HG02870 (cell line): ENCODE results near the gene PHF14.

Experiments used
- ATAC-seq: cut with Tn5 transposase; IDR thresholded peaks from one replicate; pipeline ENCODE4 v1.9.1; 2021; ENCODE audit warnings: mild to moderate bottlenecking, moderate library complexity; ENCODE audit not compliant: unreplicated experiment

Gene PHF14

DNA sequence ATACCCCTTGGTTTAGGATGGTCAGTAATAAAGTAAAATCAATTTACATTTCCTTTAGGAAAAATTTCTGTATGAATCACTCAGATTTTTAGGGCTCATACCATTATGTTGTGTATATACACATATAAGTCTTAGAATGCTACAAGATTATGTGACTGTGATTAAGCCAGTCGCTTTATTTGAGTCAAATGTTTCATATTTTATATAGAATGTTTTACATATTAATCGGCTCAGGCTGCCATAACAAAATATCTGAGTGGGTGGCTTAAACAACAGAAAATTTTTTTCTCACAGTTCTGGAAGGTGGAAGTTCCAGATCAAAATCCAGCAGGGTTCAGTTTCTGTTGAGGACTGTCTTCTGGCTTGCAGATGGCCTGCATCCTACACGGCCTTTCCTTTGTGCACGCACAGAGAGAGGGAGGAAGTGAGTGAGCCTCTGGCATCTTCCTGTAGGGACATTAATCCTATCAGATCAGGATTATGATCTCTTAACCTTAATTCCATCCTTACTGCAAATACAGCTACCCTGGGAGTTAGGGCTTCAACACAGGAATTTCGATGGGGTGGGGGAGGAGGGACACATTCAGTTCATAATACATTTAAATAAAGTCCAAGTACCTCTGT lies 198.0 kb downstream of the PHF14 start:
- no peak for ATAC-seq

DNA sequence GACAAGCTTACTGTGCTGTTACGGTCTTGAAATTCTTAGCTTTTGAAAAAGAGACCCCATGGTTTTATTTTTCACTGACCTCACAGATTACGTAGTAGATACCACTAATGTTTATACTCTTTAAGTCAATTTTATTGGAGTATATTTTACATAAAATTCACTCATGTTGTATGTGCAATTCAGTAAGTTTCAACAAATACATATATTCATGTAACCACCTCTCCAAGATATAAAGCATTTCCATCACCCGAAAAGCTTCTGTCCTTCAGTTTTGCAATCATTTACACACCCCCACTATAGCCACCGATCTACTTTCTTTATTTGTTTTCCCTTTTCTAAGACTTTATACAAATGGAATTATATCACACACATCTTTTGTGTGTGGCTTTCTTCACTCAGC lies 199.2 kb downstream of the PHF14 start:
- ATAC-seq: no peak

DNA sequence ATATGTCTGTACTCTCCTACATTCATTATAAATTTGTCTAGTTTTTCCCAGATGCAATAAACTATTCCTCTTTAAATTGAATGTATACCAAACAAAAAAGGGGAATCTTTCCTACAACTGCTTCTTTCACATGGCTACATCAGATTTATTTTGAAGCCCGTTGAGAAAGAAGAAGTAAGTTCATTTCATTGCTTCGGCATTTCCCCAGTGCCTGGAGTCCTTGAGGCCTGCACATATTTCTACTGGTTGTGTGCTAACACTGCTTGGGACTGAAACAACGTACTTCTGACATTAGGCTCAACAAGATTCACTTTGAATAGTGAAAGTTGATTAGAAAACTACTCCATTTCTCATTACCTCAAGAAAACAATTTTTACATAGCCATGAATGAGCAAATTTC lies 201.7 kb downstream of the PHF14 start:
- ATAC-seq: no peak

DNA sequence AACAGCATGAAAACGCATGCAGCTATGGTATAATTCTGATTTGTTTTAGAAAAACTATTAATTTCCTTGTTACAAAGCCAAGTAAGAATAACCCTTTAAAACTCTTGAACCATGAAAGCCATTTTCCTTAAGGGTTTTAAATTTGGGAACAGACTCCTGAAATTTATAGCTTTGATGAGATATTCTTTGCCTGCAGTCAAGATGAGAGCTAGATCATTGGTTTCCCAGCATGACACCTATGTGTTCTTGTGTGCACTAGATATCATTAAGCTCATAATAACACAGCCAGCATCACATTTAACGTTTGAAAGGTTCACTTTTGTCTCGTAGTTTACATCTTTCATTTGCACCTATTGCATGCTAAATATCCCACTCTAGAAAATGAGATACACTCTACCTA lies 202.2 kb downstream of the PHF14 start:
- no peak for ATAC-seq

DNA sequence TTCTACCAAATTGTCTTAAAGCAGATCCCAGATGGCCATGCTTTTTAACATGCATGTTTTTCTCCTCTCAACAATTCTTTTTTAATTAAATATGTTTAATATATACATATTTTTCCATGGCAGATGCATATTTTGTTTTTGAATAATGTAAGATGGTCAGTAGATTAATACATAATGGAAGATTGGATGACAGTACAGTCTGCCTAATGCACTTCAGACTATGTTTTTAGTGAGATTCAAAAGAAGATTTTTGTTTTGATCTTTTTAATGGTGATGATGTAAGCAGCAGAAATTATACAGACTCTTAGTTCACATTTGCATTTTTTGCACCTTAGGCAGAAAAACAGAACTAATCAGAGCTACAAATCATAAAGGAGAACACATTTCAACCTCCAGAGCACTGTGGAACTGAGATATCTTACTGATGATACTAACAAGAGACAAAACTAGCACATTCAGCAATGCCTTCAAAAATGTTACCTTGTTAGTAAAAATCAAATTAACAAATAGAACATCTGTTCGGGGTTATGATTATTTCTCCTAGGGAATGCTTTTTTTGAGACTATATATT lies 203.4 kb downstream of the PHF14 start:
- no peak for ATAC-seq

DNA sequence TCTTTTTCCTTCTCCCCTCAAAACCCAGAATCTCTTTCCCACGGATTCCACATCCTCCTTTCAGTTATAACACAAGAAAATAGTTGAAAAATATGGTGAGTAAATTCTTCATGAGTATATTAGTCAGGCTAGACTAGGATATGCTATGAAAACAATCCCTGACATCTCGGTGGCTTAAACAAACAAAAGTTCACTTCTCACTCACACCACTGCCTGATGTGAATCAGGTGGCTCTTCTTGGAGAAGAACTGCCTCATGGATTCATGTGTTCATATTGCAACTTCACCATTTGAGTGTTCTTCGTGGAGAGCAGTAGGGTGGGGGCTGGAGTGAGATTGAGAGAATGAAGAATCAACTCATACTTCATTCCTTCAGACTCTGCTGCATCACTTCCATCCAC lies 204.1 kb downstream of the PHF14 start:
- no peak for ATAC-seq

DNA sequence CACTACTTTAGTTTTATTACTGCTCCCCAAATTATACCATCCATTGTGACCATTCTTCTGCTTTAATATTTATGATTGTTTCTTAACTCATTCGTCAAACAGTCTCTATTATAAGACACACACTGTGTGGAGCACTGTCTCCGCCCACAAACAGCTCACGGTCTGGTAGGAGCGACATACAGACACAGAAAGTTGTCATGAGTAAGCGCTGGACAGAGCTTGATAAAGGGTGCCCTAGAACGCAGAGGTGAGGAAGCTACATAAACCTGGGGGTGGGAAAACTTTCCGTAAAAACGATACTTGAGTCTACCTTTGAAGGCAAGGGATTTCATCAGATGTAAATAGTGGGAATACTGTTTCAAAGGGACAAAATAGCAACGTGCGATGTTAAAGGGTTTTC lies 207.9 kb downstream of the PHF14 start:
- no peak for ATAC-seq

DNA sequence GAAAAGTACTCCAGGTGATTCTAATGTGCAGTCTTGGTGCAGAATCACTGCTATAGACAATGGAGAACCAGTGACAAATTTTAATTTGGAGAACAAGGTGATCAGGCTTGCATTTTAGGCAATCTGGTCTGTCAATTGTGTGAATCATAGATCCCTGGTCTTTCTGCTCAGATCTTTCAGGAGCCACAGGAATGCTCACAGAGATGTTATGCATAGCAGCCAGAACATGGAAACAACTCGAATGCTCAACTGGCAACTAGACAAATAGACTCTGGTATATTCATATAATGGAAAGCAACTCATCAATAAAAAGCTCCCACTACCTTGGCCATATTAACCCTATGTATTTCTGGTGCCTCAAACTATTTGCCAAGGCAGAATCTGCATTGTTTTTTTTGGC lies 209.1 kb downstream of the PHF14 start:
- ATAC-seq: no peak

DNA sequence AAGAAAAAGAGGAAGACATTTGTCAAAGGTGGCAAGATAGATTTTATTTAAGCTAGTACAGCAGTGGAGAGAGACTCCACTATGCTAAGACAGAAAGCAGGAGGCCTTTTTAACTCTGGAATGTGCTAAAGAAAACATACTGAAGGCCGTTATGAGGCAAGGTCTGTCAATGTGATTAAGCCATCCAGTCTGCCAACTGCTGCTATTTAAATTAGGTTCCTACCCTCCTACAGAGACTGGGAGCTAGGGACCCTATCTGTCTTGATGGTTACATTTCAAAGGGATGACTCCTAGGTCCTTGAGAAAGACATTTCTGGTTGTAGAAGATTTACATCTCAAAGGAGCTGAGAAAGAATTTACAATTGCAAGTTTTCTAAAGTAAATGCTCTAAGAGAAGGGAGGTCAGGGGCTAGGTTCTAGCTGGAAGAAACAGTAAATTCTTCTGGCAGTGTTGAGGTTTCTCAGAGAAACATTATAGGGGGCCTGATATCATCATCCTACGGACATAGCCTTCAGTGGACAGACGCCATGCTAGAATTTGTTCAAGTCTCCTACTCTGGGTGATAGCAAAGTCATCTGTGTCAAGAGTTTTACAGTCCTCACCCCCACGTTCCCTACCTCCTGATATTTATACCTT lies 211.6 kb downstream of the PHF14 start:
- no peak for ATAC-seq

DNA sequence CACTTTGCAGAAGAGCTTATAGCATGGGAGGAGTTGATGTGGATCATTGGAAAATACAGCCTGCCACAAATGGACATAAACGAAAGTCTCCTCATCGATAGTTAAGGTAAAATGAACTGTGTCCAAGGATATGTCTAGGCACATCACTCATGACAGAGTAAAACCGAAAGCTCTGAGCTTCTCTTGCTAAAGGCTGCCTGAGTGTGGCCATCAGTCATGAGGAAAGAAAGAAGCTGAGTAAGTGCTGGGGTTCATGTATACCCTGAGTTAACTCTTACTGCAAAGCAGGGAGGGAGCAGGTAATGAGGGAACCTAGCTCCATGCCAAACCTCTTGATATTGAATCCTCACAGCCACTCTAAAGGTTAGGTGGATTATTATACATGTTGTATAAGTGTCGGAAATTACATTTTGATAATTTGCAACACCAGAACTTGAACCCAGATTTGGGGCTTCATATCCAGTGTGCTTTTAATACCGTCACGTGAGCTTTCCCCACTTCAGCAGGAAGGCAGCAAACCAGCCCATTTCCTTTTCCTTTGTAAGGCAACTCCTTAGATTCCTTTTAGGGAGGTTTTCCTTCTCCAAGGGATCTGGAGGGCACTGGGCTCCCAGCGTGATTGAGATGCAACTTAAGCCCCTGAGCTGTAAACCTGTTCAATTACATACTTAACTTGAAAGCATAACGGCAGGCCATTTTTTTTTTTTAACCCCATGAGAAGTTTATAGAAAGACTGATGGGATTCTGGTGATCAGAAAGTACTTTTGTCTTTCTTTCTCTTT lies 215.0 kb downstream of the PHF14 start:
- ATAC-seq: no peak

DNA sequence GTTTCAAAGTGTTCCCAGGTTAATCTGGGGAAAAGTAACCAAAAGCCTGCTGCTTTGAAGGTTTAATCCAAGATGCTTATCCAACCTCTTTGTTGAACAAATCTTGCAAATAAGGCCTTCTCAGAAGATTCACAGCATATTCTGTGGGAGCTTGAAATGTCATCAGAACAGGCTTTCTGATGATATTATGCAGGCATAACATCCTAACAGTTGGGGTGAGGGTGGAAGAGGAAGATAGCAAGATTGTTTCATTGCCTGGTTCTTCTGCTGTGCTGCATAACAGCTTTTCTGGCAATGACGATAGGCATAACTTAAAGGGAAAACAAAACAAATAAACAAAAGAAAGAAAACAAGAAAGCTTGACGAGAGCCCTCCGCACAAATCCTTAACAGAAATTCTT lies 217.4 kb downstream of the PHF14 start:
- no peak for ATAC-seq

DNA sequence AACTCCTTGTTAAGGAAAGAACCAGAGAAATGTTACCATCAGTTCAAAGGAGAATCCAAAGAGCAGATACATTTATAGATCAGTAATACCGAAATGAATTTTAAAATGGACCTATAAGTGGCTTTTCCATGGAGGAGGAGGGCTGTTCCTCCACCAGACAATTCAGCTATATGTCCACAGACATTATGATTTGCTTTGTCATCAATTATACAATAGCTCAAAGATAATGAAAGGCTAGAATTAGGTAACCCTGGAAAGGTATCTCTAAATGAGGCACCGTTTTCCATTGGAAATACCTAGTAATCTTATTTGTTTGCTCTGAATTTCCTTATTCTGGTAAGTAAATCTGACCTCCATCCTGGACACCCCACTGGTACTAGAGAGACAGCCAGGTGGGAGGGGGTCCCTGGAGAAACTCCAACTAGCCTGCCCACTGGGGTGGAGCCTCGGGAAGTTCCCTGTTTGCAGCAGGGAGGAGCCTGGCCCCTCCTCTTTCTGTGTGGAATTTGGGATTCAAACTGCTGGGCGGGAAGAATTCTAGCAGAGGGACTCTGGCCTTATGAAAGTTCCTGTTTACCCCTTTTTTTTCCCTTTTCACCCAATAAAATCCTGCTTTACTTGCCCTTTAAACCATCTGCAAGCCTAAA lies 218.0 kb downstream of the PHF14 start:
- no peak for ATAC-seq

DNA sequence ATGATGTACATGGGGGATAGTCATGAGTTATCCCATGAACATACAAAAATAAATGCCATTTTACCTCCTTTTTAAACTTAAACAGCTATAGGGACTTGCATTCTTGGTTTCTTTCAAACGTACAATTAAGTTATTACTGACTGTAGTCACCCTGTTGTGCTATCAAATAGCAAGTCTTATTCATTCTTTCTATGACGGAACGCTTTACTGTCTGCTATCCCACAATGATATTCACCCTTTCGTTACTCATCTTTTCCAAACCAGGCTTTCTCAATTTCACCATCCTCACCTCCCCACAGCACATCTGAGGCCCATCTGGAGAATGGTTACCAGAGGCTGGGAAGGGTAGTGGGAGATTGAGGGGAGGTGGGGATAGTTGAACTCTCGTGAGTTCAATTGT lies 218.8 kb downstream of the PHF14 start:
- ATAC-seq: no peak

DNA sequence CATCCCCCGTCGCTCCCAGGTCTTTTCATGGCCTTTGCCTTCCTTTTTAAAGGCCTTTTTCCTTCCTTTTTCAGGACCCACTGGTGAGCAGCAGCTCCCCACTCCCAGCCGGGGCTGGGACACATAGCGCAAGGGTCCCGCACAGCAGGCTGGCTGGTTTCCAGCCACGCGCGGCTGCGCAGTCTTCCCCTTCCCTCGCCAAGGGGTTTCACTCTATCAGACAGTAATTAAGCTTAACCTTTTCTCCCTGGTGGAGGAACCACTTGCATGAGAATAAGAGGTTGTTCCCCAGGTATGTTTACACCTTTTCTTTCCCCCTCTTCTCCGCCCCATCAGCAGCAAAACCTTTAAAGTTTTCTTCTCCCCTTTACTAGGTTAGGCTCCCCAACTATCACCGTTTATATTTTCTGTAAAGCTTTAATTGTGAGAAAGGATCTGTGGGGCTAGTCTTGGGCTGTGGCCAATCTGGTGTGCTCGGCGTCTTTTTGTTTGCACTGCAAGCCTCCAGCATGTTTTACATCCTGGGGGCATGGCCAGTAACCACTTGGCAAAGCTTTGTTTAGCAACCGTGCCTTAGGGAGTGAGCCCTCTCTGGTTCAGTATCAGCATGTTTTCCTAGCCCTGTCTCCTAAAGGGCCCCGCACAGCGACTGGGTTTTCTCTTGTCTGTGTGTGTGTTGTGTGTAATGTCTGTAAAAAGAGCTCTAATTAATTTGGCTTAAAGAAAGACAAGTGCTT lies 219.6 kb downstream of the PHF14 start:
- ATAC-seq: no peak

DNA sequence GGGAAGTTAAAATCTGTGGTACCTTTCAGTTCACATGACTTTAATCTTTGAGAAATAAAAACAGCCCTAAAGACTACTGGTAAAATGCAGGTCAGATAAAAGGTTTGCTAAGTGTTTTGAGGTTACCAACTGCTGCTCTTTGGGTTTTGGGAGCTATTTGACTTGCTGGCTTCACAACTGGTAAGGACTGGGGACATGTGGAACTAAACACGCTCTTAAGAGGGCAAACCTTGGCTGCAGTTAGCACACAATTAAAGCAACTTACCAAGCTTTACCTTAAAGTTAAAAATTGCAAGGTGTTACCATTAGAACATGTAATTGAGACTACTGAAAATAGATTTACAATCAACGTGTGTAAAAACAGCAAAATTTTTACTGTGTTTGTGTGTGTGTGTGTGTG lies 220.2 kb downstream of the PHF14 start:
- ATAC-seq: no peak

DNA sequence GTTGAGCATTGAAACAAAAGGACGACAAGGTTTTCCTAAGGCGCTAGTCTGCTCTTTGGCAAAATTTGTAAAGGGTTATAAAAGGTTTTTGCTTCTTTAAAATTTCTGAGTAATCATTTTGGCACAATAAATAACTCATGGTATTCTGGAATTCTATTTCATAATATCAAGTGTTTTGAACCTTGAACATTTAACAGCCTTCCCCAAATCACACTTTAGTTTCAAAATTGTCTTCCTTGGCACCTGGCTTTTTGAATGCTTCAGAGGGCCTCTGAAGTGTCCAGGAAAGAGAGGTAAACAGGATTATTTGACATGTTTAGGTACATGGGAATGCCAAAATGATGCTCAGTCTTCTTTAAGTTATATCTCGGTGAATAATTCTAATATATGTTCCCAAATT lies 220.8 kb downstream of the PHF14 start:
- no peak for ATAC-seq

DNA sequence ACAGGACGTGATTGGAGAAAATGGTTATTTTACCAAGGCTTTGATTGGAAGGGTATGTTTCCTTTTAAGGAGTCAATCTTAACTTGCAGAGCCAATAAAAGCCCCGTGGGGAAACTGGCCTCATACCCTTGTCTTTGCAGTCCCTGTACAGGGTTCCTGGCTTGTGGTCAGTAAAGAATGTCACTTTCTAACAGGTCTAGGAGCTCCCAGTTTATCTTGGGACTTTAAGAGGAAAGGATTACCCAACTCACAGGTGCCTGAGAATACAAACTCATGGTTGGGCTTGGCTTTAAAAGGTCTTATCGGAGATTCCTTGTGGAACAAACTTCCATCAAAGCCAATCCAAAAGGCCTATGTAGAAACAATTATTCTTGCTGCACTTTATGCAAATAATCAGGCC lies 221.8 kb downstream of the PHF14 start:
- no peak for ATAC-seq

DNA sequence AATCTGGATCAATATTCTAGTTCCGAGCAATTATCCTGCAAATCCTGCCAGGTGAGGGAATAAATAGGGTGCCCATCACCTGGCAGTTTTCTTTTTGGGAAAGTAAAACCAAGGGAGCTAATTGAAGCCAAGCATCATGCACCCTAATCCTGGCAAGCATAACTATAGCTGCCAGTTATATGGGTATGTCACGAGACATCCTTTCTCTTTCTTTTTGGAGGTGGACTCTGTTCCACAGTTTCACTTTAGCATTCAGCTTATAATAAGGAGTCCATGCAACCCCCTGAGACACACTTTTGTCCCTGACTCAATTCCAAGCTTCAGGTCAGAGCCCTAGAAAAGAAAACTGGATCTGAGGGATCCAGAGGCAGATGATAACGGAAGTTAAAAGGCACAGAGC lies 222.5 kb downstream of the PHF14 start:
- no peak for ATAC-seq

DNA sequence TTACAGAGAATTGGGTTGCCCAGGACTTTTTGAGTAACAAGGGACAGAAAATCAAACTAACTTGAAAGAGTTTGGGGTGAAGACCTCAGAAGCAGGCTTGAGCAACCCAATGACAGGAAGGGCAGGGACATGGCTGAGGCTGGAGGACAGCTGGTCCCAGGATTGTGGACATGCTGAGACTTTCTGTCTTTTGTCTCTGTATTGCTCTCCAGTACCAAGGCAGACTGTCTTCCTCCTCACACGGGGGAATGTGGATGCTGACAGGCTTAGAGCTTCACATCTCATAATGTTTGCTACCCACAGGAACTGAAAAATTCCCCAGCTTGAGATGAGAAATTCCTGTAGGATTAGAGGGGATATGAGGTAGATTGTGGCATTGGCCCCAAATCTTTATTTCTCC lies 229.6 kb downstream of the PHF14 start:
- ATAC-seq: no peak

DNA sequence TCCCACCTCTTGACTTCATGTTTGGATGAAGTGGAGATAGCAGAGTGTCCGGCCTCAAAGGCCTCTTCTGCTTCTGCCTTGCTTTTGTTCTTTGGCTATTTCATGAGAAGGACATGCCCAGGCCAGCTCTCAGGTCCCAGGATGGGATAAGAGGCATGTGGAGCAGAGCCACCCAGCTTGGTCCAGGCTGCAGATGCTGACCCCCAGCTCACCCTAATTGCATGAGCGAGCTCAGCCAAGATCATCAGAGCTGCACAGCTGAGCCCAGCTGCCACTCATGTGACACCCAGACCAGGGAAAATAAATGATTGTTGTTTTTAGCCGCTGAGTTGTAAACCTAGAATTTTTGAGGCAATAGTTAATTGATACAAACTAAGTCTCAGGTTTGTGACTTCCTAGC lies 230.0 kb downstream of the PHF14 start:
- no peak for ATAC-seq
